PC-3 (cell line): ENCODE results near the gene MAMLD1.

Experiments used
- CTCF ChIP-seq: fragments of 300-600 bp; sonication (generic); conservative IDR thresholded peaks from 2 replicates; pipeline ENCODE4 v1.5.1; 2017; ENCODE audit warnings: antibody characterized with exemption, low read depth, mild to moderate bottlenecking, low read length
- EZH2 ChIP-seq: fragments of 300-600 bp; sonication (generic); IDR thresholded peaks from one replicate; pipeline ENCODE4 v1.6.1; 2017; ENCODE audit warnings: antibody characterized with exemption, mild to moderate bottlenecking, low read length; ENCODE audit not compliant: unreplicated experiment

GRCh38 chrX:150360331-150360730, 2.8 kb upstream of the MAMLD1 start:
- no peak for TF ChIP-seq CTCF
- TF ChIP-seq EZH2: no peak
